ENCODE measurements around the gene TANK.
"Not testable (repeated sequence)": the region's sequence is repeated elsewhere in the genome, so short reads cannot be mapped to it uniquely, and the experiment has no call there.

Gene TANK

DNA sequence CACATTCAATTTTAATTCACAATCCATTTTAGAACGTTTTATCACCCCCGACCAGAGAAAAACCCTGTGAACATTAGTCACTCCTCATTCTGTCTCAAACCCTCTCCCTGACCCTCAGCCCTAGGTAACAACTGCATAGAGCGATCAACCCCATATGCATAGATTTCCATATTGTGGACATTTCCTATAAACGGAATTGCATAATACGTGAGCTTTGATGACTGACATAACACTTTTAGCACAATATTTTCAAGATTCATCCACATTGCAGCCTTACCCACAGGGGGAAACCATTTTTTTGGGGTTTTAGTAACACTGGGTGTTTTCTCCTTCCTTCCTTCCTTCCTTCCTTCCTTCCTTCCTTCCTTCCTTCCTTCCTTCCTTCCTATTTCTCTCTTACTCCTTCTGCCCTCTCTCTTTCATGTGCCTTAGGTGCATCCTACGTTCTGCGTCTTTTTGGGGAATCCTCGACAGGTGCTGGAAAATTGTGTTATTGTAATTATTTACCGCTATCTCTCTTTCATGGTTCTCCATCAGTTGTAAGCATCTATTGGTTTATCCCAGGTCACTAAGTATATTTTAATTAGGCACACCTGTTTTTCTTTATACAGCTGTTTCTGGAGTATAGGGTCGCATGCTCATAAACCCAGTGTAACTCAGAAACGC lies 118.5 kb downstream of the TANK start:
- H3K36me3 ChIP-seq (ENCODE audit: insufficient read depth, low read length): not testable (repeated sequence)

DNA sequence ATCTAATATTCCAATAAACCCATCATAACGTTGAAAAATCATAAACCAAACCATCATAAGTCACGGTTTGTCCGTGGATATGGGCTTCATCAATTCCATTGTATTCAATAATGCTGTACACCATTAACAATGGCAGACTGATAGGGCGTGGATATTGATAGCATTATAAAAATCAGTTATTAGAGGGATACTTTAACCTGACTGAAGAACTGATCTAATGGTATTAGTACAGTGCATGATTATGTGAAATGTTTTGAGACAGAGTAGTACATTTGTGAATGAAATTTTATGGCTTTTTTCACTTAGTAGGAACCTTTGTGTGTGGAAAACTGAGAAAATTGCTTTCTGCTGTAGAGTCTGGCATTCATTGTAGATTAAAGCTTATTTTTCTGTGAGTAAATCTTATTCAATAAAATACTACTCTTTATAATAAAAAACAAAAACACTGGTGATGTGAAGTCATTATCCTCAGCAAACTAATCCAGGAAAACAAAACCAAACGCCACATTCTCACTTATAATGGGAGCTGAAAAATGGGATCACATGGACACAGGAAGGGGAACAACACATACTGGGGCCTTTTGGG lies 119.1 kb downstream of the TANK start:
- H3K9me3 ChIP-seq (ENCODE audit: control insufficient read depth, insufficient read depth, low read length); H3K4me1 ChIP-seq (ENCODE audit: insufficient read depth, low read length); H3K9ac ChIP-seq (ENCODE audit: low read depth, low read length); H3K36me3 ChIP-seq (ENCODE audit: insufficient read depth, low read length): not testable (repeated sequence)

More for the DNA sequence above, 118.5 kb downstream of the TANK start:
- H3K9me3 ChIP-seq (ENCODE audit: control insufficient read depth, insufficient read depth, low read length); H3K4me1 ChIP-seq (ENCODE audit: insufficient read depth, low read length); H3K9ac ChIP-seq (ENCODE audit: low read depth, low read length): not testable (repeated sequence)

DNA sequence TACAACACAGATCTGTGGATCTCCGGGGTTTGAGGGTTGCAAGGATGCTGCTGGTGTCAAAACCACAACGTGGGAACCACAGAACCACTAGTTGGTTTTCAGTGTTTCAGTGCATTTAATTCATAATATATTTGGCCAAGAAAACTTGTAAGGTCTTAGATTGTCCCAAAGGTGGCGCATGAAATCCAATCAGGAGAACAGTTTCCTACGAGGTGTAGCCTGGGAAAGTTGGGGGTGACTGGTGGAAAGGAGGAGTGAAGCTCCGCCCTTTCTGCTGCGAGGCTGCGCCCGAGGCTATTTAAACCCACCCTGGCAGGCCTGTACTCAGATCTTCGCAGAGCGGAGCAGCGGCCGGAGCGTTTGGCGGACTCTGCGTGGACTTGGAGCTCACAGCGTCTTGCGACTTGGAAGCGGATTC lies 120.7 kb downstream of the TANK start:
- not testable (repeated sequence) for H3K9ac ChIP-seq (ENCODE audit: low read depth, low read length); H3K9me3 ChIP-seq (ENCODE audit: control insufficient read depth, insufficient read depth, low read length); H3K36me3 ChIP-seq (ENCODE audit: insufficient read depth, low read length); H3K4me1 ChIP-seq (ENCODE audit: insufficient read depth, low read length)

DNA sequence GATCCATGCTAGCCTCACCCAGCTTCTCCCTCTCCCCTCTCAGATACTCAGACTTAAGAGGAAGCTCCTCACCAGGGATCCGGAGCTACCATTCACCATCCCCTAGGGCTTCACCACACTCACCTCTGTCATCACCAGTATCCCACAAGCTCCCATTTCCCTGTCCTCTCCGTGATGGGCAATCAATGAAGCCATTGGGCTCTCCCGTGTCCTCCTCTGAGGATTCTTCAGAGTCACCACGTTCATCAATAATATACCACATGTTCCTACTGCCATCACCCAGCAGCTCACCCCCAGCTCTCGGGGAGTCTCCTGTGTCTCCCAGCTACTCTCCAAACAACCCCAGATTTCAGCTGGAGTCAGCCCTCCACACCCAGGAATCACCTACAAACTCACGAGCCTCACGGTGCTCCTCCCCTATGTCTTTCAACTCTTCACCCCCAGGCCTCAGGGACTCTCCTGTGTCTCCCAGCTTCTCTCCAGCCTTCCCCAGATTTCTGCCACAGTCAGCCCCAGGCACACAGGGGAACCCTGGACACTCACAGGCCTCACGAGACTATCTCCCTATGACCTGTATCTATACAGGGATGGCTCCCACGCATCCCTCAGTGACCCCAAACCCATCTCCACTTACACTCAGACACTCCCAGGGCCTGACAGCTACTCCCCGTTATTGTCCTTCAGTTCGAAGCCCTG lies 121.5 kb downstream of the TANK start:
- not testable (repeated sequence) for H3K9ac ChIP-seq (ENCODE audit: low read depth, low read length); H3K4me1 ChIP-seq (ENCODE audit: insufficient read depth, low read length); H3K36me3 ChIP-seq (ENCODE audit: insufficient read depth, low read length); H3K9me3 ChIP-seq (ENCODE audit: control insufficient read depth, insufficient read depth, low read length)

DNA sequence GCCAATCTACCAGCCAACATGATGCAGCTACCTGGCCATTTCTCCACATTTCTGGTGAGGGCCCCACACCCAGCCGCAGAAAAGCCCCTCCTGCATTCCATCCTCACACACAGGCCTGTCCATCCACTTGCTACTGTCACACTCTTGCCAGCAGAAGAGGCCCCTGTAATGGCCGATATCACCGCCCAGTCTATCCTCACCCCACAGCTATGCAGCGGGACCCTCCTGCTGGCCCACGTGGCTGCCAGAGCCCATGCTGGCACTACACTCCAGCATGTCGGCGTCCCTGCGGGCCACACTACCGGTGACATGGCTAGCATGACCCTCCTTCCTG lies 122.0 kb downstream of the TANK start:
- H3K4me1 ChIP-seq (ENCODE audit: insufficient read depth, low read length); H3K9ac ChIP-seq (ENCODE audit: low read depth, low read length); H3K9me3 ChIP-seq (ENCODE audit: control insufficient read depth, insufficient read depth, low read length); H3K36me3 ChIP-seq (ENCODE audit: insufficient read depth, low read length): not testable (repeated sequence)

DNA sequence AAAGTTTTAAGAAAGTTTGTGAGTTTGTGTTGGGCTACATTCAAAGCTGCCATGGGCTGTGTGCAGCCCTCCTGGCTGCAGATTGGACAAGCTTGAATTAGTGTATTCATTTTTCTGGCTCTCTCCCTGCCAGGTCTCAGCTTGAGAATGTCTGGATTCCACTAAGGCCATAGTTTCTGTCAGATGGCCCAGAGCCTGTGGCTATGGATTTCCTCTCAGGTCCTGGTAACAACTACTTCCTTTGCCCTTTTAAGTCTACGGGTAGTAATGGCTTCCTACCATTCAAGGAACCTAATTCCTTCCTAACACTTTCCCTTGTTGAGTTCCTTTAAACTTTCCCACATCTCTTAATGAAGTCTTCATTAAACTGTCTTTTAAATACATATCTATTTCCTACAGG lies 123.7 kb downstream of the TANK start:
- Histone ChIP-seq H3K36me3 (ENCODE audit: insufficient read depth, low read length) (no peaks in the 10 kb centered on the region), H3K4me1 (ENCODE audit: insufficient read depth, low read length) (no peaks in the 10 kb centered on the region), H3K9me3 (ENCODE audit: control insufficient read depth, insufficient read depth, low read length) (no peaks in the 10 kb centered on the region; the same call in 1 of the 2 replicates), H3K9ac (ENCODE audit: low read depth, low read length) (no peak overlapping the region)
